PC-3 (cell line): ENCODE data around the gene MOB2. TPM values are rescaled to one million over a fixed set of nuclear protein-coding genes. Genes with fewer than 3 reads are reported as not detected.

Source experiments
- ATAC-seq: fragments of 200-7000 bp; cut with Tn5 transposase; 2 replicates; pipeline ENCODE4 v1.9.1; 2020; ENCODE audit warnings: mild to moderate bottlenecking, moderate library complexity
- BruUV-seq: library from RNA; stranded (reverse); fragments of 400-500 nt; replicated peaks from 2 replicates; lab custom pipeline; 2021; lab: Mats Ljungman, UMichigan
- CTCF ChIA-PET: fragments of 300-600 bp; sonication (Branson Sonifier 250); formaldehyde crosslinking; loops from one replicate; lab custom pipeline; 2022; ENCODE audit warnings: antibody characterized with exemption; lab: Charles Lee
- POLR2A ChIA-PET: fragments of 300-600 bp; sonication (Branson Sonifier 250); formaldehyde crosslinking; loops from one replicate; lab custom pipeline; 2022; ENCODE audit warnings: antibody characterized with exemption; ENCODE audit not compliant: unreplicated experiment; lab: Charles Lee
- DNase-seq: peaks from one replicate; pipeline ENCODE4 v3.0.0-alpha.2; 2015
- H2AFZ ChIP-seq: fragments of 300-600 bp; sonication (generic); 2 replicates; pipeline ENCODE4 v1.6.0; 2016; ENCODE audit warnings: antibody characterized with exemption, low read length
- H3F3A ChIP-seq: fragments of 300-600 bp; sonication (generic); one replicate; pipeline ENCODE4 v1.6.0; 2017; ENCODE audit warnings: antibody characterized with exemption, low read length, control low read depth, mild to moderate bottlenecking; ENCODE audit not compliant: unreplicated experiment
- H3K27ac ChIP-seq: fragments of 300-600 bp; sonication (generic); 2 replicates; pipeline ENCODE4 v1.5.1; 2016; ENCODE audit warnings: mild to moderate bottlenecking, low read length
- H3K27me3 ChIP-seq: fragments of 300-600 bp; sonication (generic); 2 replicates; pipeline ENCODE4 v1.6.1; 2016; ENCODE audit warnings: low read length, mixed read lengths
- H3K36me3 ChIP-seq: fragments of 300-600 bp; sonication (generic); 2 replicates; pipeline ENCODE4 v1.6.1; 2016; ENCODE audit warnings: low read depth, mixed run types, low read length, mixed read lengths
- H3K4me1 ChIP-seq: fragments of 300-600 bp; sonication (generic); 2 replicates; pipeline ENCODE4 v1.5.1; 2016; ENCODE audit warnings: low read length; ENCODE audit not compliant: insufficient read depth
- H3K4me2 ChIP-seq: fragments of 300-600 bp; sonication (generic); 2 replicates; pipeline ENCODE4 v1.6.0; 2016; ENCODE audit warnings: low read length
- H3K4me3 ChIP-seq: fragments of 300-600 bp; sonication (generic); 2 replicates; pipeline ENCODE4 v1.5.1; 2016; ENCODE audit warnings: mild to moderate bottlenecking, low read length, mixed read lengths
- H3K79me2 ChIP-seq: fragments of 300-600 bp; sonication (generic); 2 replicates; pipeline ENCODE4 v1.6.1; 2017; ENCODE audit warnings: low read length, mixed read lengths
- H3K9ac ChIP-seq: fragments of 300-600 bp; sonication (generic); 2 replicates; pipeline ENCODE4 v1.6.0; 2016; ENCODE audit warnings: mild to moderate bottlenecking, low read length
- H3K9me2 ChIP-seq: fragments of 300-600 bp; sonication (generic); replicated peaks from 2 replicates; pipeline ENCODE4 v1.6.1; 2016; ENCODE audit warnings: mixed run types, low read length, mixed read lengths
- H3K9me3 ChIP-seq: fragments of 300-600 bp; sonication (generic); 2 replicates; pipeline ENCODE4 v1.6.1; 2016; ENCODE audit warnings: low read length, mixed read lengths
- H4K20me1 ChIP-seq: fragments of 300-600 bp; sonication (generic); 2 replicates; pipeline ENCODE4 v1.6.1; 2016; ENCODE audit warnings: low read length, mixed read lengths
- EZH2 ChIP-seq: fragments of 300-600 bp; sonication (generic); IDR thresholded peaks from one replicate; pipeline ENCODE4 v1.6.1; 2017; ENCODE audit warnings: antibody characterized with exemption, mild to moderate bottlenecking, low read length; ENCODE audit not compliant: unreplicated experiment
- EZH2phosphoT487 ChIP-seq: fragments of 300-600 bp; sonication (generic); IDR thresholded peaks from 2 replicates; pipeline ENCODE4 v1.6.1; 2018; ENCODE audit warnings: mild to moderate bottlenecking, antibody characterized with exemption, low read length, borderline replicate concordance
- intact Hi-C: fragments of 100-400 bp; cut with micrococcal nuclease; formaldehyde crosslinking; loops from 2 replicates; pipeline ENCODE4 v1.9.0; 2023
- total RNA-seq: library from RNA; depleted of rRNA; stranded (reverse); fragments of >200 nt; gene quantifications from 2 replicates; pipeline ENCODE4 v1.2.3, GENCODE V29; 2014
- TF ChIP-seq, protein P1 (sequence below): fragments of 300-600 bp; sonication (generic); conservative IDR thresholded peaks from 2 replicates; pipeline ENCODE4 v1.5.1; 2017; ENCODE audit warnings: antibody characterized with exemption, low read depth, mild to moderate bottlenecking, low read length

The MOB2 gene
- total RNA-seq, 1 experiment from 2014 or later, result 31.0 TPM

DNA sequence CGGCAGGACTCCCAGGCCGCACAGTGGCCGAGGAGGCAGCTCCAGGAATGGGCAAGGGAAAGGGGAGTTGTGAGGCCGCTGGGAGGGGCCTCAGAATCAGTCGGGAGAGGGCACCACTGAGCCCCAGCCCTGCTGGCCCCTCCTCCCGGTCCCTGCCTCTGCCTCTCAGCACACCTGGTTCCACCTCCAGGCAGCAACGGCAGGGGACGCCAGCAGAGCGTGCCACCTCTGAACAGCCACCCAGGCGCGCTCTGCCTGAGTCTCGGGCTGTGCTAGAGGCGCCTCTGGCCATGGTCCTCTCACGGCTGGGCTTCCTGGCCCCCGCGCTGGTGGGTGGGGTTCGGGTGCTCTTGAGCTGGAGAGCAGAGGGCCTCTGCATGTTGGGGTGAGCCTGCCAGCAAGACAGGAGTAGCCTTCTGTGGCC, 33.0 kb downstream of the MOB2 start:
- intact Hi-C loops, result no loop called here
- Histone ChIP-seq H3K9ac (no peak overlapping the region), H3K79me2 (no peaks in the 10 kb centered on the region), H3K27ac (no peak overlapping the region), H3K4me2 (no peak overlapping the region), H3K4me1 (peaks cover 10% of the 10 kb centered on the region; the same call in 1 of the 2 replicates), H3K9me2 (no peaks in the 10 kb centered on the region), H3K9me3 (no peaks in the 10 kb centered on the region), H2AFZ (no peak overlapping the region), H3F3A (no peaks in the 10 kb centered on the region), H3K4me3 (no peak overlapping the region), H4K20me1 (no peaks in the 10 kb centered on the region), H3K36me3 (no peaks in the 10 kb centered on the region), H3K27me3 (no peaks in the 10 kb centered on the region)
- ATAC-seq, result peak; percentile 25
- ChIA-PET CTCF (no interaction called here), POLR2A (no interaction called here)
- DNase-seq, result peak; percentile 23
- TF ChIP-seq EZH2phosphoT487 (no peak), EZH2 (no peak)
- TF ChIP-seq, protein P1, sequence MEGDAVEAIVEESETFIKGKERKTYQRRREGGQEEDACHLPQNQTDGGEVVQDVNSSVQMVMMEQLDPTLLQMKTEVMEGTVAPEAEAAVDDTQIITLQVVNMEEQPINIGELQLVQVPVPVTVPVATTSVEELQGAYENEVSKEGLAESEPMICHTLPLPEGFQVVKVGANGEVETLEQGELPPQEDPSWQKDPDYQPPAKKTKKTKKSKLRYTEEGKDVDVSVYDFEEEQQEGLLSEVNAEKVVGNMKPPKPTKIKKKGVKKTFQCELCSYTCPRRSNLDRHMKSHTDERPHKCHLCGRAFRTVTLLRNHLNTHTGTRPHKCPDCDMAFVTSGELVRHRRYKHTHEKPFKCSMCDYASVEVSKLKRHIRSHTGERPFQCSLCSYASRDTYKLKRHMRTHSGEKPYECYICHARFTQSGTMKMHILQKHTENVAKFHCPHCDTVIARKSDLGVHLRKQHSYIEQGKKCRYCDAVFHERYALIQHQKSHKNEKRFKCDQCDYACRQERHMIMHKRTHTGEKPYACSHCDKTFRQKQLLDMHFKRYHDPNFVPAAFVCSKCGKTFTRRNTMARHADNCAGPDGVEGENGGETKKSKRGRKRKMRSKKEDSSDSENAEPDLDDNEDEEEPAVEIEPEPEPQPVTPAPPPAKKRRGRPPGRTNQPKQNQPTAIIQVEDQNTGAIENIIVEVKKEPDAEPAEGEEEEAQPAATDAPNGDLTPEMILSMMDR, result peak; percentile 25; the same call in 1 of the 2 replicates
- BruUV-seq, result no TSS peak

DNA sequence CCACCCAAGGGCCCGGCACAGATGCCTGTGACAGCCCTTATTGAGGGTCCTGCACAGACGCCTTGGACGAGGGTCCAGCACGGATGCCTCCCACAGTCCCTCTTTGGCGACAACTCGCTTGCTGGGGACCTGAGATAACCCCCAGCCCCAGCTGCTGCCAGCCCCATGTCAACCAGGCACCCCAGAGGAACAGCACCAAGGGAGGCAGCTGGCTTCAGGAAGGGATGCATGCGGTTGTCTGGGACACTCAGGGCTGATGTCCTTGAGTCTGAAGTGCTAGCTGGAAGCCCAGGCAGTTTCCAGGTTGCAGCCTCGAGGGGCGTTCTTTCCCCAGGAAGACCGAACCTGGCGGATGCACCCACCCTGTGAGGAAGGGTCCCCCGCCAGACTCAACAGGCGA, 33.8 kb downstream of the MOB2 start:
- Histone ChIP-seq H3K9ac (no peak overlapping the region), H3K4me3 (no peak overlapping the region), H3K4me2 (no peak overlapping the region), H2AFZ (no peak overlapping the region), H3K9me2 (no peaks in the 10 kb centered on the region), H3K9me3 (no peaks in the 10 kb centered on the region), H3F3A (no peaks in the 10 kb centered on the region), H3K79me2 (no peaks in the 10 kb centered on the region), H3K36me3 (no peaks in the 10 kb centered on the region), H3K27ac (no peak overlapping the region), H4K20me1 (no peaks in the 10 kb centered on the region), H3K27me3 (no peaks in the 10 kb centered on the region), H3K4me1 (peaks cover 10% of the 10 kb centered on the region; the same call in 1 of the 2 replicates)
- no TSS peak for BruUV-seq
- DNase-seq, result no peak
- POLR2A ChIA-PET, result no interaction called here
- intact Hi-C loops, result no loop called here
- ATAC-seq, result no peak
- TF ChIP-seq, protein P1, result no peak
- TF ChIP-seq EZH2 (no peak), EZH2phosphoT487 (no peak)
- CTCF ChIA-PET, result no interaction called here

DNA sequence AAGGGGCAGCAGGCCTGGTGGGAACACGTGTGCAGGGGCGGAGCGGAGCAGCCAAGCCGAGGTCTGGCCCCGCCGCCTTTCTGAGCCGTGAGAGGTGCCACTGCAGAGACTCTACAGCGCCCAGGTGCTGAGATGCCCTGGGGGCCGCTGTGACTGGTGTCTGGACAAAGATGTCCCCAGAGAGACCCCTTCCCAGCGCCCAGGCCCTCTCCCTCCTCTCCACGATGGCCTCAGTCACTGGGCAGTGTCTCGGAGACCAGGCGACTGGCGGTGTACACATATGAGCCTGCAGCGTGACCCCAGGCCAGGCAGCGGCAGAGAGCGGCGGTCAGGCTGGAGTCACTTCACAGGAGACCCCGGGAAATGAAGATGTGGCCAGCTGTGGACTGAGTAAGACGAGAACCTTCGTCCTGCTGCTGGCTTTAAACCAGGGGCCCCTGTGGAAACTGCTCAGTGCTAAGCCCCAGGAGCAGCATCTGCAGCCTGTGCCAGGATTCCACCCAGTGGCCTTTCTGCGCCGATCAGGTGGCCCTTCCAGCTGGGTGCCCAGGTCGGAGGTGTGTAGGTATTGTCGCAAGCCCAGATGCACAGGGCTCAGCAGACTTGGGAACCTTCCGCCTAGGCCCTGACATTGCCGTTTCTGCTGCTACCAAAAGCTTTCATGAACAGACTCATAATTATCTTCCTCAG, 34.7 kb downstream of the MOB2 start:
- no peaks in the 10 kb centered on the region for H3K9me2 ChIP-seq
- no peak overlapping the region for H3K27ac ChIP-seq
- peaks cover 10% of the 10 kb centered on the region; the same call in 1 of the 2 replicates for H3K4me1 ChIP-seq
- ChIA-PET POLR2A (no interaction called here), CTCF (no interaction called here)
- no peaks in the 10 kb centered on the region for H3K79me2 ChIP-seq
- DNase-seq (no peak), ATAC-seq (no peak)
- no peaks in the 10 kb centered on the region for H3K9me3 ChIP-seq
- no peak overlapping the region for H2AFZ ChIP-seq
- H3K4me3 ChIP-seq, result no peak overlapping the region
- no TSS peak for BruUV-seq
- H4K20me1 ChIP-seq, result no peaks in the 10 kb centered on the region
- intact Hi-C loops, result no loop called here
- no peak overlapping the region for H3K4me2 ChIP-seq
- TF ChIP-seq EZH2phosphoT487, result no peak
- TF ChIP-seq, protein P1, result no peak
- no peak for TF ChIP-seq EZH2
- H3K9ac ChIP-seq, result no peak overlapping the region
- no peaks in the 10 kb centered on the region for H3F3A ChIP-seq
- H3K27me3 ChIP-seq, result no peaks in the 10 kb centered on the region
- H3K36me3 ChIP-seq, result no peaks in the 10 kb centered on the region
